HUES6 (cell line): ENCODE results near the gene C7orf57.

Experiments
- H3K27ac ChIP-seq: 2 replicates; pipeline ENCODE4 v1.7.0; 2013; ENCODE audit warnings: low read depth, mild to moderate bottlenecking, low read length, inconsistent platforms
- H3K27me3 ChIP-seq: 2 replicates; pipeline ENCODE4 v1.6.1; 2013; ENCODE audit warnings: low read length; ENCODE audit not compliant: control insufficient read depth, insufficient read depth
- H3K36me3 ChIP-seq: 2 replicates; pipeline ENCODE4 v1.6.1; 2013; ENCODE audit warnings: low read length; ENCODE audit not compliant: control insufficient read depth, insufficient read depth
- H3K4me1 ChIP-seq: 2 replicates; pipeline ENCODE4 v1.6.1; 2013; ENCODE audit warnings: low read length; ENCODE audit not compliant: control insufficient read depth, insufficient read depth
- H3K4me3 ChIP-seq: 2 replicates; pipeline ENCODE4 v1.5.1; 2013; ENCODE audit warnings: low read depth, low read length
- H3K9ac ChIP-seq: one replicate; pipeline ENCODE4 v1.6.1; 2013; ENCODE audit warnings: mild to moderate bottlenecking, low read length
- H3K9me3 ChIP-seq: 2 replicates; pipeline ENCODE4 v1.6.1; 2013; ENCODE audit warnings: low read depth, low read length; ENCODE audit not compliant: control insufficient read depth, insufficient read depth

The C7orf57 gene

GRCh38 chr7:48108959-48109847 lies 73.9 kb downstream of the C7orf57 start:
- H3K9ac ChIP-seq, result no peak overlapping the region
- H3K4me3 ChIP-seq, result no peak overlapping the region
- no peaks in the 10 kb centered on the region for H3K9me3 ChIP-seq
- no peak overlapping the region for H3K27ac ChIP-seq
- H3K4me1 ChIP-seq, result peaks cover 3% of the 10 kb centered on the region; the same call in 1 of the 2 replicates
- H3K27me3 ChIP-seq, result no peaks in the 10 kb centered on the region
- peaks cover 54% of the 10 kb centered on the region for H3K36me3 ChIP-seq

GRCh38 chr7:48109848-48110663 lies 74.7 kb downstream of the C7orf57 start:
- peaks cover 45% of the 10 kb centered on the region for H3K36me3 ChIP-seq
- no peak overlapping the region for H3K4me3 ChIP-seq
- H3K9ac ChIP-seq, result no peak overlapping the region
- H3K4me1 ChIP-seq, result peaks cover 4% of the 10 kb centered on the region; the same call in 1 of the 2 replicates
- no peak overlapping the region for H3K27ac ChIP-seq
- no peaks in the 10 kb centered on the region for H3K9me3 ChIP-seq
- no peaks in the 10 kb centered on the region for H3K27me3 ChIP-seq

- H3K4me3 ChIP-seq, result no peak overlapping the region
These were observed 75.5 kb downstream of the C7orf57 start for GRCh38 chr7:48110868-48111267.

More at GRCh38 chr7:48110868-48111267, 75.5 kb downstream of the C7orf57 start:
- H3K27me3 ChIP-seq, result no peaks in the 10 kb centered on the region
- no peak overlapping the region for H3K27ac ChIP-seq
- H3K9me3 ChIP-seq, result no peaks in the 10 kb centered on the region
- H3K9ac ChIP-seq, result no peak overlapping the region
- peaks cover 4% of the 10 kb centered on the region; the same call in 1 of the 2 replicates for H3K4me1 ChIP-seq
- H3K36me3 ChIP-seq, result peaks cover 38% of the 10 kb centered on the region
